HepG2 (cell line): Measurements from ENCODE around the gene ABCA4. TPM values are rescaled to one million over a fixed set of nuclear protein-coding genes. Genes with fewer than 3 reads are reported as not detected.
A peak's percentile ranks its signal among the peaks of the same experiment; 100 is the strongest.

Source experiments
- ATAC-seq: fragments of 200-7000 bp; cut with Tn5 transposase; 3 replicates; pipeline ENCODE4 v1.9.1; 2020; ENCODE audit warnings: mild to moderate bottlenecking, moderate library complexity
- BruUV-seq: library from RNA; stranded (reverse); fragments of 400-500 nt; replicated peaks from 2 replicates; lab custom pipeline; 2021; lab: Mats Ljungman, UMichigan
- CTCF ChIA-PET: fragments of 300-600 bp; formaldehyde crosslinking; extraction: SDS; loops from one replicate; lab custom pipeline; 2021; ENCODE audit warnings: low total read pairs, inconsistent platforms, low intra/inter-chr PET ratio; lab: Yijun Ruan, JAX
- POLR2A ChIA-PET: fragments of 350-600 bp; sonication (Branson Sonifier 250); formaldehyde crosslinking; loops from one replicate; lab custom pipeline; 2020; ENCODE audit warnings: antibody characterized with exemption, inconsistent platforms; lab: Yijun Ruan, JAX
- DNase-seq: peaks from one replicate; pipeline ENCODE4 v3.0.0-alpha.2; 2015; ENCODE audit warnings: low spot score
- FAIRE-seq: peaks from 3 replicates; lab custom pipeline; 2011; peaks lifted over from hg19 to GRCh38; lab: Jason Lieb, UNC
- H2AFZ ChIP-seq: one replicate; pipeline ENCODE4 v1.6.1; 2011; ENCODE audit warnings: low read length, inconsistent platforms
- H3K27ac ChIP-seq: fragments of 300-600 bp; 3 replicates; pipeline ENCODE4 v1.8.0; 2011; ENCODE audit warnings: mixed run types, mild to moderate bottlenecking, mixed read lengths, low read length, inconsistent platforms; ENCODE audit not compliant: insufficient read depth; ENCODE audit errors: extremely low read length
- H3K27me3 ChIP-seq, 2 experiments: fragments of 200-600 bp in 1 of 2; 2 replicates in 1 of 2; 3 replicates in 1 of 2; pipeline versions ENCODE4 v1.6.0 to v1.8.0; 2011; ENCODE audit warnings: low read length in 2 of 2, mild to moderate bottlenecking in 2 of 2, moderate library complexity in 2 of 2, inconsistent platforms in 1 of 2; ENCODE audit not compliant: insufficient read depth in 2 of 2, control insufficient read depth in 1 of 2
- H3K36me3 ChIP-seq, 2 experiments: fragments of 200-600 bp in 1 of 2; replicated peaks in 1 of 2; 2 replicates in 1 of 2; 3 replicates in 1 of 2; pipeline versions ENCODE4 v1.5.1 to v1.8.0; 2011; ENCODE audit warnings: low read length in 2 of 2, inconsistent platforms in 1 of 2; ENCODE audit not compliant: insufficient read depth in 2 of 2, control insufficient read depth in 1 of 2
- H3K4me1 ChIP-seq: 2 replicates; pipeline ENCODE4 v1.5.1; 2012; ENCODE audit warnings: low read length, inconsistent platforms; ENCODE audit not compliant: insufficient read depth
- H3K4me2 ChIP-seq: 2 replicates; pipeline ENCODE4 v1.6.0; 2011; ENCODE audit warnings: low read depth, low read length, inconsistent platforms
- H3K4me3 ChIP-seq, 3 experiments: fragments of 200-600 bp in 1 of 3; sonication (generic), shearing (Covaris generic) in 1 of 3; replicated peaks in 1 of 3; 2 replicates each; pipeline ENCODE4 v1.5.1; 2011 to 2016; ENCODE audit warnings: low read length in 3 of 3, inconsistent platforms in 2 of 3, low read depth in 2 of 3, mild to moderate bottlenecking in 2 of 3, control low read depth in 1 of 3, mixed read lengths in 1 of 3; ENCODE audit not compliant: insufficient read depth in 1 of 3
- H3K79me2 ChIP-seq: one replicate; pipeline ENCODE4 v1.6.1; 2011; ENCODE audit warnings: low read length, inconsistent platforms; ENCODE audit not compliant: insufficient read depth
- H3K9ac ChIP-seq: 2 replicates; pipeline ENCODE4 v1.6.0; 2011; ENCODE audit warnings: mild to moderate bottlenecking, low read depth, low read length, inconsistent platforms; ENCODE audit not compliant: insufficient read depth
- H3K9me3 ChIP-seq: 2 replicates; pipeline ENCODE4 v1.5.1; 2012; ENCODE audit warnings: mild to moderate bottlenecking, low read length
- H4K20me1 ChIP-seq: 2 replicates; pipeline ENCODE4 v1.6.0; 2011; ENCODE audit warnings: inconsistent platforms, mild to moderate bottlenecking, low read length, moderate library complexity; ENCODE audit not compliant: insufficient read depth
- ARNT ChIP-seq: fragments of 450-650 bp; IDR thresholded peaks from 2 replicates; pipeline ENCODE4 v1.6.1; 2017
- CBX5 ChIP-seq: sonication (generic); formaldehyde crosslinking; IDR thresholded peaks from 2 replicates; pipeline ENCODE4 v1.4.0; 2020; ENCODE audit warnings: missing genetic modification reagents, borderline replicate concordance
- CCAR2 ChIP-seq: fragments of 200-400 bp; formaldehyde crosslinking; optimal IDR thresholded peaks from 2 replicates; pipeline ENCODE3; 2018; ENCODE audit warnings: low read depth, mild to moderate bottlenecking, low read length, moderate library complexity
- FOSL2 ChIP-seq: sonication (generic); formaldehyde crosslinking; IDR thresholded peaks from 2 replicates; pipeline ENCODE4 v1.4.0; 2020; ENCODE audit warnings: missing genetic modification reagents
- KDM6A ChIP-seq: IDR thresholded peaks from 2 replicates; pipeline ENCODE4 v1.6.1; 2016; ENCODE audit warnings: low read depth
- MAFF ChIP-seq: IDR thresholded peaks from 2 replicates; pipeline ENCODE4 v1.6.1; 2011; ENCODE audit warnings: low read depth, low read length, improper control_type of control experiment
- MAFG ChIP-seq: sonication (generic); formaldehyde crosslinking; IDR thresholded peaks from 2 replicates; pipeline ENCODE4 v1.5.1; 2020; ENCODE audit warnings: mild to moderate bottlenecking, missing genetic modification reagents
- MED8 ChIP-seq: sonication (generic); formaldehyde crosslinking; IDR thresholded peaks from 2 replicates; pipeline ENCODE4 v1.8.1; 2023; ENCODE audit warnings: mild to moderate bottlenecking, missing genetic modification reagents; ENCODE audit not compliant: insufficient replicate concordance
- NR2F1 ChIP-seq, 2 experiments: fragments of 450-650 bp in 1 of 2; formaldehyde crosslinking in 1 of 2; IDR thresholded peaks; 2 replicates each; pipeline versions ENCODE4 v1.5.0 to v1.6.1; 2016 to 2020; ENCODE audit warnings: mild to moderate bottlenecking in 1 of 2, missing compliant biosample characterization in 1 of 2, missing genetic modification reagents in 1 of 2, moderate library complexity in 1 of 2
- ZFP37 ChIP-seq: sonication (generic); formaldehyde crosslinking; IDR thresholded peaks from 2 replicates; pipeline ENCODE4 v1.4.0; 2020; ENCODE audit warnings: missing genetic modification reagents, borderline replicate concordance
- ZMYM3 ChIP-seq: sonication (generic); formaldehyde crosslinking; IDR thresholded peaks from 2 replicates; pipeline ENCODE4 v1.5.1; 2020; ENCODE audit warnings: mild to moderate bottlenecking, missing genetic modification reagents
- ZNF224 ChIP-seq: sonication (generic); formaldehyde crosslinking; IDR thresholded peaks from 2 replicates; pipeline ENCODE4 v1.5.0; 2020; ENCODE audit warnings: mild to moderate bottlenecking, missing genetic modification reagents
- ZNF3 ChIP-seq: IDR thresholded peaks from 2 replicates; pipeline ENCODE4 v1.7.0; 2017; ENCODE audit warnings: inconsistent platforms
- WGBS: methylation state at CpG from one replicate; pipeline ENCODE4 v1.1.6; 2017; ENCODE audit warnings: low lambda C conversion rate; 5-methylcytosine and 5-hydroxymethylcytosine counted together
- in situ Hi-C: cut with HindIII; loops from 2 replicates; pipeline ENCODE4 v1.10.0; 2017; ENCODE audit warnings: low pct_unique_long_range_greater_than_20kb; ENCODE audit not compliant: extremely low pct_ligation_motif_present
- intact Hi-C: fragments of 100-400 bp; cut with micrococcal nuclease; formaldehyde crosslinking; loops from one replicate; pipeline ENCODE4 v1.10.0; 2022; ENCODE audit not compliant: unreplicated experiment
- polyA plus RNA-seq, 8 experiments: library from polyadenylated mRNA; depleted of rRNA in 3 of 8; stranded (reverse) in 7 of 8; unstranded in 1 of 8; fragments of >200 nt; fragmentation: Illumina TruSeq in 4 of 8; extraction: Trizol in 4 of 8; gene quantifications; 2 replicates each; pipeline versions ENCODE4 v1.2.1 to v1.2.3, GENCODE V29; 2011 to 2016; ENCODE audit warnings: low read depth in 4 of 8, missing spikeins in 1 of 8, mixed read lengths in 1 of 8; ENCODE audit not compliant: insufficient read depth in 1 of 8
- total RNA-seq, 5 experiments: library from RNA; depleted of rRNA; stranded (reverse); fragments of >200 nt; fragmentation: Illumina TruSeq; extraction: Trizol; gene quantifications; 2 replicates each; pipeline ENCODE4 v1.2.3, GENCODE V29; 2016; ENCODE audit warnings: low read depth in 1 of 5

The ABCA4 gene
- total and polyA plus RNA-seq, 2 of the 13 experiments (the other 11 are each of a cell fraction or from before 2014, with no cell fraction given) = 0.24 to 0.67 TPM

DNA sequence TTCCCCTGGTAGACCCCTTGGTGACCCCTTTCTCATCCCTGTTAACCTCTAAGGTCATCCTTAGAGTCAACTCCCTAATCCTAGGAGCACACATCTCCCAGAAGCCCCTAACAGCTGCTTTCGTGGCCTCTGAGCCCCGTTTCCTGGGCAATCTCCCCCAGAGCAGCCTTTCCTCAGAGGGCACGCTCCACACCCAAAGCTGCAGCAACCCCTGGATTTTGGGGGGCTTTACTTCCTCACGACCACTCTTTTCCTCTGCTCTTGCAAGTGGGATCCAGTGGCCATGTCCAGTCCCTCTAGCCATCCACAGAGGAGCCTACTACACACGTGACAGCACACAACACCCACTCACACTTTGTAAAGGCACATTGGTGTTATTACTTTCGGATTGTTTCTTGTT lies 13.8 kb downstream of the ABCA4 start (continued):
- TF ChIP-seq MED8 (no peak), ZNF224 (CRISPR knock-in tag) (no peak), CCAR2 (no peak), ZNF3 (CRISPR knock-in tag) (no peak), ARNT (no peak), NR2F1 (CRISPR knock-in tag; IDR thresholded peaks at IDR 0.05) (no peak), ZFP37 (no peak), KDM6A (CRISPR knock-in tag) (no peak)

- POLR2A ChIA-PET = no interaction called here
- TF ChIP-seq CBX5 (CRISPR knock-in tag) = no peak
- TF ChIP-seq MAFG (CRISPR knock-in tag) = peak; percentile 67
- peak; percentile 27; the same call in 1 of the 2 replicates for TF ChIP-seq MAFF
- peak; percentile 78; the same call in 1 of the 2 replicates for TF ChIP-seq ZNF3 (CRISPR knock-in tag)
- peak; percentile 52; the same call in 1 of the 2 replicates for TF ChIP-seq ZMYM3 (CRISPR knock-in tag)
- peak; percentile 63 for TF ChIP-seq FOSL2 (CRISPR knock-in tag)
- no peak; the same call in 2 of the 3 replicates for ATAC-seq
These were observed 14.2 kb downstream of the ABCA4 start for GRCh38 chr1:94106716-94107115.

More at GRCh38 chr1:94106716-94107115, 14.2 kb downstream of the ABCA4 start:
- H3K9ac ChIP-seq = no peak overlapping the region
- WGBS = 8% methylated on average over 8 of the region's 8 CpGs
- H3K27ac ChIP-seq = no peak overlapping the region
- H2AFZ ChIP-seq = no peak overlapping the region
- H3K27me3 ChIP-seq = peaks cover 4 to 24% of the 10 kb centered on the region in 2 experiments; a peak in 4 of 5 replicates
- H4K20me1 ChIP-seq = no peaks in the 10 kb centered on the region
- CTCF ChIA-PET = no interaction called here
- no peaks in the 10 kb centered on the region for H3K36me3 ChIP-seq
- in situ Hi-C loops = no loop called here
- no peaks in the 10 kb centered on the region for H3K79me2 ChIP-seq
- DNase-seq (no peak), FAIRE-seq (no peak)
- H3K4me2 ChIP-seq = no peak overlapping the region
- H3K4me3 ChIP-seq = no peak overlapping the region
- no TSS peak for BruUV-seq
- peaks cover 35% of the 10 kb centered on the region for H3K4me1 ChIP-seq
- intact Hi-C loops = no loop called here
- H3K9me3 ChIP-seq = no peaks in the 10 kb centered on the region
